ENCODE results near the gene DGCR8.

The DGCR8 gene

DNA sequence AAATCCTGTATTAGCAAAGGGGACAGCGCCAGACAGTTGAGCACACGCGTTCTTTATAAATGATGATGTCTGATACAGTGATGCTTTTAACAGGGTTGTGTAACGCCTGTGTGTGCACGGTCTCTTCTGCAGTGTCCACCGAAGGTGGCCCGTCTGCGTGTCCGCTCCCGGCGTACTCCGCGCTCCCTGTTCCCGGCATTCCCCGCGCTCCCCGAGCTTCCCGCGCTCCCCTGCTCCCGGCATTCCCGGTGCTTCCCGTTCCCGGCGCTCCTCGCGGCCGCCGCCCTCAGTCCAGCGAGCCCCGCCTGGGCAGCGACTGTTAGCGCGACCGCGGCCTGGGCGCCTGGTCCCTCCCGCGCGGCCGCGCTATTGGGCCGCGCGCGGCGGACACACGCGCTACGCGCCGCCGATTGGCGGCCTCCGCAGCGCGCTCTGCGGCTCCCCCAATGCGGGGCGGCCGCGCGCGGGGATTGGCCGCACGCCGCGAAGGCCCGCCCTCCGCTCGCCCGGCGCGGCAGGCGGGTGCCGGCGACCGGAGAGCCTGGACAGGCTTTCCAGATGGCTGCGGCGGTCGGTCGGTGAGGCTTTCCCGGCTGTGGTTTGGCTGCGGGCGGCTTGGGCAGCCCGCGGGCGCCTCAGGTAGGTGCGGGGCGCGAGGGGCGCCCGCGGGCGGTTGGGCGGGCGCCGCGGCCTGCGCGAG, at the start of gene DGCR8:
Gene DGCR8 (plus strand): TSS at position 497 of the 700 bp plus-strand sequence. CDS start 5,723 bp downstream, outside the sequence.
- peak; percentile 54 to 96 (median 90) for DNase-seq

GRCh38 chr22:20031732-20032406, 48.2 kb upstream of the DGCR8 start:
- DNase-seq: no peak

DNA sequence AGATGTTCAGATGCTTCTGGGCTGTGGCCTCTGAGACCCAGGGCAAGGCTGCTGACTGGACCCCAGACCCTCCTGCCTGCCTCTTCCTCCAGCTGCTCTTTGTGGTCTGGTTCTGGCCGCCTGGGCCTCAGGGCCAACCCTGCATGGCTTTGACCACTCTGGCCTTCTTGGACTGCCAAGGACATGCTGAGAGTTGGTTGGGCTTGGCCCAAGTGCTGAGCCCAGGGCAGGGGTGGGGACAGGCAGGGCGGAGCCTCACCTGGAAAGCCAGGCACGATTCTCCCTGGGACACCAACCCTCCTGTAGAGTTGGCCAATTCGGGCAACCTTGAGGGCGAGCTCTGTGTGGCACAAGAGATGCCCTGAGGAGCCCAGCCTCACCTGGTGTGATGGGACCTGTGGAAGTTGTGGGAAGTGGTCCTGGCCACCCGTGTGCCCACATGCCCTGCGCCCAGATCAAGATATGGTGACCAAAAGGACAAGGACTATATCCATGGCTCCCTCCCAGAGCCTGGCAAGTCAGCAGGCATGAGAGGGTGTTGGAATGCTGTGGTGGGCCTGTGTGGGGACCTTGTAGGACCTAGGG, 47.5 kb upstream of the DGCR8 start:
- no peak for DNase-seq

DNA sequence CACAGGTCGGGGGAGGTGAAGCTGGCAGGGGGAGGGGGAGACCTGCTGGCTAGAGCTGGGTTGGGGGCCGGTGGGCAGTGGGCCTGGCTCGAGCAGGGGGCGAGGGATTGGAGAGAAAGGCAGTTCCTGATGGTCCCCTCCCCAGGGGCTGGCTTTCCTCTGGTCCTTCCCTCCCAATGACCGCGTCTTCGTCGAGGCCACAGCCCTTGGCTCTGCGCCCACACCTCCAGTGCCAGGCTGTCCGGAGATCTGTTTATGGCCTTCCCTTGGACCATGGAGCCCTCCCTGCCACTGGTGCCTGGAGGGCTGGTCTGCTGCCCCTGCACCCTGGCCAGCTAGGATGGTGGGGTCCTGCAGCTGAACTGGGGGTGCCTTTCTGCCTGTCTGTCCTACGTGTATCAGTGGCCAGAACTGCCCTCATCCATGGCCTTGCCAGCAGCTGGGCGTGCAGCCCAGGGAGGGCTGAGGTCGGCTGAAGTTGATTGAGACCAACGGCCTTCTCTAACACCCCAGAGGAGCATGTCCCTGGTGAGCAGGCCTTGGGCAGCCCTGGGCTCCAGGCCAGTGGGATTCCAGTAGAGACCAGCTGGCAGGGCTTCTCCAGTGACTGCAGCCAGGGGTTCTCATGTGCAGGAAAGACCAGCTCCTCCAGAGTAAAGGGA, 46.9 kb upstream of the DGCR8 start:
- DNase-seq: peak in 38 of 56 donors; percentile 12 to 79 (median 51)

DNA sequence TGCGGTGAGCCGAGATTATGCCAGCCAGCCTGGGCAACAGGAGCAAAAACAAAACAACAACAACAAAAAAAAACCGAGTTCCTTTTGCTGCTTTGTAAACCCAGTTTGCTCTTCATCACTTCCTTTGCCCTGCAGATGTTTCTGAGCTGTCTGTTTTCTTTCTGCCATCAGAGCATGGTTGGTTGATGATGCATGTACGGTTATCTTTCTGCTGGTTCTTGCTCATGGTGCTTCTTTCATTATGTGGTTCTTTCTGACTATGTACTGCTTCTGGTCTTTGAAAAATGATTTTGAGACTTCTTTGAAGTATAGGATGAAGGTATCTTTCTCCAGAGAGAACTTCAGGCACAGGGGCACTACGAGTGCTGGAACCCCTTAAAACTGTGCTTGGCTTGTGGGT, 45.9 kb upstream of the DGCR8 start:
- no peak for DNase-seq

DNA sequence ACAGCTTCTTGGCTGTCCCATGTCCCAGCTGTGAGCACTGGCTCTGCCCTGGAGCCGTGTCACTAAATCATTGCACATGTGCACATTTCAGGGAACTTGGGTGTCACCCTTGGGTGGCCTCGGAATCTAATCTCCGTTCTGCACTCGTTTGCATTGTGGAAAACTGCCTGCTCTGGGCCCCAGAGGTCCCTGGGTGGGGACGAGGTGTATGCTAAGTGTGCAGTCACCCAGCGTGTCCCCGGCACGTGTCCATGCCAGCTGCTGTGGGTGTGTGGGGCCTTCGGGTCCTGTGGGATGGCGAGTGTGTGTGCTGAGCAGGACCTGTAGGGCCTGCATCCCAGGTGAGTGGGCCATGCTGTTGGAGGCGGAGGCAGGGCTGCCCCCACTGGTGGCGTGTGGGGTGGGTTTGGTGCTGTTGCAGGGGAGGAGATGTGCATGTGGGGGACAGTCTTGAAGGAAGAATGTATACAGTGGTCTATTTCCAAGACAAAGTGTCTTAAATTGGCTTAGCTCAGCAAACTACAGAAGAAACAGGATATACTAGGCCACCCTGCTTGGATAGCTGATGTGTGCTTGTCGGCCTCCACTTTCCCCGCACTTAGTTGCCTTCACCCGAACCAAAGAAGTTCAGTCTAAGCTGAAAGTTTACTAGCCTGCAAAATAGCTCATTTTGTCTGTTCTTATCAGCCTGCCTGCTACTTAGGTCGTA, 44.5 kb upstream of the DGCR8 start:
- no peak for DNase-seq

DNA sequence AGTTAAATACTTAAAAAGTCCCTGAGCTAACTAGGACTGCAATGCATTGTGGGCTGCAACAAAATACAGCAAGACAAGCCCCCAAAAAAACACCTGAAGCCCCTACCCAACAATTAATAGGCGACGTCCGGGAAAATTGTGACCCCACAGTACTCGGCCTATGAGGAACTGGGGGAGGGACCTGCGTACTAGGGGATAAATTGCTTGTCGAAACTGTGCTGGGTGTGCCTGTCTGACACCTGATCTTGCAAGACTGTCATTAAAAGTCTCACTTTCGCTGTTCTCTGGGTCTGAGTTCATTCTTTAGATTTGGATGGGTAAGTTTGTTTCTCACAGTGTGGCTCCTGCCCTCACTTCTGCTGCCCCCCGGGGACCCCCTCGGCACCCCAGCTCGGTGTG, 44.0 kb upstream of the DGCR8 start:
- no peak for DNase-seq

DNA sequence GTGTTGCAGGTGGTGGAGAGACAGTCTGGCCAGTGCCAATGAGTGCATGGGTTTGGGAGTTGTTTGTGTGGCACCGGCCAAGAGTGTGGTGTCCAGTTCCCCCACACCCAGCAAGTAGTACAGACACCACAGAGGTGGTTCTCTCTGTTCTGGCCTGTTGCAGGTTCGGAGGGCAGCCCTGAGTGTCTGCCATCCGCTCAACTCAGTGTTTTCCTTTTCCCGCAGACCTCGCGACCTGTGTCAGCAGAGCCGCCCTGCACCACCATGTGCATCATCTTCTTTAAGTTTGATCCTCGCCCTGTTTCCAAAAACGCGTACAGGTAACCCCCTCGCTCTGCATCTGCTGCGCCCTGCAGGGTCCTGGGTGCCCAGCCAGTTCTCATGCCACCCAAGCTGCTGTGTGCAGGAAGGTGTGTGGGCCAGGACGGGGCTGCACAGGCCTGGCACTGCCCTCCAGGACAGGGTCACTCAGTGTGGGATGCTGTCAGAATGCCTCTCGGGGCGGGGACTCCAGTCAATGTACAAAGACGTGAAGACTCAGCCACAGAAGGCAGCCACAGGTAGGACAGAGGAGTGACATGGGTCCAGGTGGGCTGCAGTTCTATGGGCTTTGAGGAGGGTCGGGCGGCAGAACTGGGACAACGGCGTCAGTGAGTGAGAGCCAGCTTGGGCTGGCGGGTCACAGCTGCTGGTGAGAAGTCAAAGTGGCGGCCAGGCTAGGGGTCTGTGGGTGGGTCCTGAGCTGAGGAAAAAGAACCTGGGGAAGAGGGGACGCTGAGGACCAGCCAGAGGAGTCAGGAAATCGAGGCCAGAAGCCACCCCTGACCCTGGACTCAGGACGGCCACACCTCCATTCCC, 43.3 kb upstream of the DGCR8 start:
- no peak for DNase-seq

- no peak for DNase-seq
Measured at GRCh38 chr22:20037419-20037818, 42.6 kb upstream of the DGCR8 start.

DNA sequence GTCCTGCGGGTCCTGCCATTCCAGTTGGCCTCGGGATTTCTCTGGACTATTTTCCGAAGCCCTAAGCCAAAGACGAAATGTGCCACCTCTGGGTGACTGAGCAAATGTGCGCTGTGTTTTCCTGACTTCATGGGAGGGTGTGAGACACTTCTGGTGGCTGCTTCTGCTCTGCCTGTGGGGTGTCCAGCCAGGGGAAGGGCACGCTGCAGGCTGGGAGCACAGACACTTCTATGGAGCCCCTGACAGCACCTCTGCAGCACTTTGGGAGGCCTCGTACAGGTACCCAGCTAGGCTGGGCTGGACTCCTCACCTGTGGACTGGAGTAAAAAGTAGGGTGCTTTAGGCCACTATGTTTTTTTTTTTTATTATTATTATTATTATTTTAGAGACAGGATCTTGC, 41.5 kb upstream of the DGCR8 start:
- no peak for DNase-seq

GRCh38 chr22:20039683-20040325, 40.2 kb upstream of the DGCR8 start:
- DNase-seq: no peak

DNA sequence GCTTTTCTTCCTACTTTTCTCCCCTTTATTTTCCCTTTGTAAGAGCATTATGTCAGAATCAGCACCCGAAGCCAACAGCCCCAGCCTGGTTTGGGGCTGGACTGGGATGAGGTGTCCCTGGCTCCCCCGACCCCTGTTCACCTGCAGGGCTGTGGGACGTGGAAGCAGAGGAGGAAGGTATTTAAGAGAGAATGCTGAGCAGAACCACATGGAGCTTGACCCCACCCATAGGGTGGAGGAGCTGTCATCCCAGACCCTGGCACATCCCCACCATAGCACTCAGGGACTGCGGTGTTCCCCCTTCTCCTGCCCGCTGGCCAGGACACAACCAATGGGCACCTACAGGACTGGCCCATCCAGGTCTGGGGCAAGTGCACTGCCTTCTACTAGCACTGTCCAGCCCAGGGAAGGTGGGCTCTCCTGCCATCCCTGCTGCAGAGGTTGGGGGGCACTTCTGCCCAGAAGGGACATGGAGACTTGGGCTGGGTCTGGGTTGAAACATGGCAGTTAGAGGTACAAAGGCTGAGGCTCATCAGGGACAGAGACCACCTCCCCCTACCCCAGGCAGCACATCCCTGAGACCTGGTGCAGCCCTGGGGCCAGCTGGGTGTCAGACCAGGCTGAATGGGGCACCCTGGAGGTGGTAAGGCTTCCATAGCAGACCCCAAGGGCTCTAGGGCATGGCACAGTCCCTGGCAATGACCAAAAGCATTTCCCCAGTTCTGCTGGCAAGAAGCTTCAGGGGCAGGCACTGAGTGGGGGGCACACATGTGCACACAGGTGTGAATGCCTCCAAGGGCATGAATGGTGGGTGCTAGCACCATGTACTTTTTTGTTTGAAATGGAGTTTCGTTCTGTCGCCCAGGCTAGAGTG, 39.5 kb upstream of the DGCR8 start:
- DNase-seq: no peak

DNA sequence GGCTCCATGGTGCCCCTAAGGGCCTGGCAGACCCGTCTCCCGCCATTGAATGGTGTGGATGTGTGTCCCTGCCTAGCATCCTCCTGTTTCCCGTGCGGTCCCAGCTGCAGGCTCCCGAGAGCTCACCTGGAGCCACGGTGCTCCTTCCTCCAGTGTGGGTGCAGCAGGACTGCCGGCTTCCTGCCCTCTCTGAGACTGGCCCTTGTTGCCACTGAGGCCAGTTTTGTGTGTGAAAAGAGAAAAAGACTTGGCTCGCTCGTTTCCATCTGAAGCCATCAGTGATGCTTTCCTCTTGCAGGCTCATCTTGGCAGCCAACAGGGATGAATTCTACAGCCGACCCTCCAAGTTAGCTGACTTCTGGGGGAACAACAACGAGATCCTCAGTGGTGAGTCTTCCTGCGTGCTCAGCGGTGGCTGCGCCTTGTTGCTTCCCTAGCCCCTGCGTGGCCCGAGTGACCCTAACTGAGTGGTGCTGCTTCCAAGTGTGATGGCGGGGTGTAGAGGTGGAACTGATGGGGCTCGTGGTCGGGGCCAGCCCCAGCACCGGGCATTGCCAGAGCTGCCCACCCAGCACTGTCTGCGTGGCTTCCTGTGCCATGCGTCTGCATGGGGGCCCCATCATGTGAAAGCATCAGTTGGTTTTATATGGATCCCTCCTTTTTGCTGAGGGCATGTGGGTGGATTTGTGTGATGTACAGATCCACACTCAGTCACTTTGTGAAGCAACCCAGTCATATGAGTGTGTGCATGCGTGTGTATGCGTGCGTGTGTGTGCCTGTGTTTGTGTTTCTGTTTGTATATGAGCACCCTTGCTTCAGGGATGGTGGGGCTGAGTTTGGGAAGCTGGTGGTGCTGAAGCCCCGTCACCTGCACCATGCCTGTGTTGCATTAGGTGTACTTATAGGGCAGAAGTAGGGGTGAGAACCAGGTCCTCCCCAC, 36.7 kb upstream of the DGCR8 start:
- DNase-seq: no peak

DNA sequence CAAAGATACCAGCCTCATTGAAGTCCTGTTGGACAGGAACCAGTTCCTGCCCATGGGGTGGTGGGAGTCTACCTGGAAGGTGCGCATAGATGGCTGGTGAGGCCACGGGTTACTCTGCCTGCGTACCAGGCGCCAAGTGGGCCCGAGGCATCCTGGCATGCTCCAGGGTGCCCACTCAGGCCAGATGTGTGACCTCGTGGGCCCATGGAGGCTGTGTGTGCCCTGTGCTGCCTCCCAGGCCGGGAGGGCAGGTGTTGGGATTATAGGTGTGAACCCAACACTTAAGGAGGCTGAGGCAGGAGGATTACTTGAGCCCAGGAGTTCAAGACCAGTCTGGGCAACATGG, 36.1 kb upstream of the DGCR8 start:
- DNase-seq: no peak

- DNase-seq: no peak
Measured at GRCh38 chr22:20044495-20045151, 35.4 kb upstream of the DGCR8 start.

DNA sequence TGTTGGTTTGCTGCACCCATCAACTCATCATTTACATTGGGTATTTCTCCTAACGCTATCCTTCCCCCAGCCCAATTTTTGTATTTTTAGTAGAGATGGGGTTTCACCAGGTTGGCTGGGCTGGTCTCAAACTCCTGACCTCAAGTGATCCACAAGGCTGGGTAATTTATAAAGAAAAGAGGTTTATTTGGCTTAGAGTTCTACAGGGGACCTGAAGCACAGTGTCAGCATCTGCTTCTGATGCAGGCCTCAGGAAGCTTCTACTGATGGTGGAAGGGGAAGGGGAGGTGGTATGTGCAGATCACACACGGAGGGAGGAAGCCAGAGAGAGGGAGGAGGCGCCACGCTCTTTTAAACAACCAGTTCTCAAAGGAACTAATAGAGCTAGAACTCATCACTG, 33.3 kb upstream of the DGCR8 start:
- DNase-seq: no peak

- DNase-seq: no peak
Measured at GRCh38 chr22:20051927-20052308, 28.1 kb upstream of the DGCR8 start.

Measured in amygdala (tissue), 56 donors.